Activated CD4-positive, alpha-beta T cell treated with anti-CD3 and anti-CD28 coated beads, Interleukin-10, Interleukin-2, amounts not matched to agents 100 ng/mL and 50 ng/mL, durations not matched to agents 16 hours and 8 hours (primary cell): Measurements from ENCODE around the gene DKKL1.

Experiments used
- DNase-seq: peaks from one replicate; pipeline ENCODE4 v3.0.0-alpha.2; 2020

The DKKL1 gene

GRCh38 chr19:49400029-49400428 is 36.4 kb downstream of the DKKL1 start:
- DNase-seq = no peak

GRCh38 chr19:49403404-49404187 is 39.9 kb downstream of the DKKL1 start:
- no peak for DNase-seq

DNA sequence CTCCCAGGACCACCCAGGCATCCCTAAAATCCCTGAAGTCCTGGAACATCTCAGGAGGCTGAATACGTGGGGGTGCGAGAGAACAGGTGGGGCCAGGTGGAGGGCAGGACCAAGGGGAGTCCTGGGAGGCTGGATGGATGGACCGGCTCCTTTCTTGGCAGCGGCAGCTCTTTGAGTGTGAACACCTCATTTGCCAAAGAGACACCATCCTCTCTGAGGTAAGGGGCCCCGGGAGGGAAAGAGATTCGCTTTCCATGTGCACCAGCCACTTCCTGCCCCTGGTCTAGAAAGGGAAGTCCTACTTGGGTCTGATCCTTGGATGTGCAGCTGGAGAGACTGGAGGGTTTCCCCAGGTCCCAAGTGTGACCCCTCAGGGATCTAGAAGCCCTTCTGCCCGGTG is 43.4 kb downstream of the DKKL1 start:
- no peak for DNase-seq

DNA sequence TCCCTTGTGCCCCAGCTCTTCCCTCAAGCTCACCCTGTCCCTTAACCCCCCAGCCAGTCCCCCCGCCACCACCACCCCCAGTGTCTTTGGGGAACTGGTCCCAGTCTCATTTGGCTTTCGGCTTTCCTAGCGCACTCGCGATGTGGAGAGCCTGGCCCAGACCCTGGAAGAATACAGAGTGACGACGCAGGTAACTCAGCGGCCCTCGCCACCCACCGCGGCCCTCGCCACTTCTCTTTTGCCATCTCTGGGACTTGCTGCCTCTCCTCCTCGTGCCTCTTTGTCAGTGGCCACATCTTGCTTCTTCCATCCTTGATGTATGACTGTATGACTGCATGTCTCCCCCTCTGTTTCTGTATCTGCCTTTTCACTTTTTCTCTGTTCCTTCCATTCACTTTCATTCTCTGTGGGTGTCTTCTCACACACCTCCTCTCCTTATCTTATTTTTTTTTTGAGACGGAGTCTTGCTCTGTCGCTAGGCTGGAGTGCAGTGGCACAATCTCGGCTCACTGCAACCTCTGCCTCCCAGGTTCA is 43.9 kb downstream of the DKKL1 start:
- DNase-seq = no peak

DNA sequence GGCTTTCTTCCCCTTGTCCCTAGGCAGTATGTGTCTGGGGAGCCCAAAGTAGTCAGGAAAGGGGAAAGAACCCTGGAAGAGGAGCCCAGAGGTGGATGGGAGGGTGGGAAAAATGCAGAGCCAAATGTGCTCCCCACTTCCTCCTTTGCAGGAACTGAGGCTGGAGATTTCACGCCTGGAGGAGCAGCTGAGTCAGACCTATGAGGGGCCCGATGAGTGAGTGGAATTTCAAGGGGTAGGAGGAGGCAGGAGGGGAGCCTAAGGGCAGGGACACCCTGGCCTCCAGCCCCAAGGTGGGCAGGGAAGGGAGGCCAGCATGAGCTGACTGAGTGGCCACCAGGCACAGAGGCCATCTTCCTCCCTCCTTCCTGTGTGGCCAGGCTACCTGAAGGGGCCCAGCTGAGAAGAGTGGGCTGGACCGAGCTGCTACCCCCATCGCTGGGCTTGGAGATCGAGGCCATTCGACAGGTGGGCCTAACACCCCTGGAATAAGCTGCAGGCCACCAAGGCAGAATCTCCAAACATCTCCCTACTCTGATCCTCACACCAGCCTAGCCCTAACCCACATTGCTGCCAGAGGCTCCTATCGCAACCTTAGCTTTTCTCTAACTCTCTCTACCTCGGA is 45.3 kb downstream of the DKKL1 start:
- no peak for DNase-seq

DNA sequence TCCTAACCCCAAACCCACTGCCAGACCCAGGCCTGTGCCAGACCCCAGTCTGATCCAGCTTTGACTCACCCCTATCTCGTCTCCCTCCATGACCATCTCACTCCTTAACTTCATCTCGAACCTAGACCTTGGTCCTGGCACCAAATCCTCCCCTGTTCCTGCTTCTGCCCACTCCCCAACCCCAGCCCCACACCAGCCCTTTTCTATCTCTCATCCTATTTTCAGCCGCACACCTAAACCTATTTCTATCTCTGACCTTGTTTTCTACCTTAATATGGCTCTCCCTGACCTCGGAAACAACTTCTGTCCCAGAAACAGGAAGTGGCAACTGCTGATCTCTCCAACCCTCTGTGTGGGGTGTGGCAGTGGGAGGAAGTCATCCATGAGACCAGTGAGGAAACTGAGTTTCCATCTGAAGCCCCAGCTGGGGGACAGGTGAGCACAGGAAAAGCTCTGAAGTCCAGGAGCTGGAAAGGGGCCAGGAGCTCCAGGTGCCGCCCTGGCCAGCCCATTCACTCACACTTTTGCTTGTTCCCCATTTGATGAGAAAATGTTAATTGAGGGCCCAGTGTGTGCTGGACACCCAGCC is 45.9 kb downstream of the DKKL1 start:
- peak; percentile 49 for DNase-seq

DNA sequence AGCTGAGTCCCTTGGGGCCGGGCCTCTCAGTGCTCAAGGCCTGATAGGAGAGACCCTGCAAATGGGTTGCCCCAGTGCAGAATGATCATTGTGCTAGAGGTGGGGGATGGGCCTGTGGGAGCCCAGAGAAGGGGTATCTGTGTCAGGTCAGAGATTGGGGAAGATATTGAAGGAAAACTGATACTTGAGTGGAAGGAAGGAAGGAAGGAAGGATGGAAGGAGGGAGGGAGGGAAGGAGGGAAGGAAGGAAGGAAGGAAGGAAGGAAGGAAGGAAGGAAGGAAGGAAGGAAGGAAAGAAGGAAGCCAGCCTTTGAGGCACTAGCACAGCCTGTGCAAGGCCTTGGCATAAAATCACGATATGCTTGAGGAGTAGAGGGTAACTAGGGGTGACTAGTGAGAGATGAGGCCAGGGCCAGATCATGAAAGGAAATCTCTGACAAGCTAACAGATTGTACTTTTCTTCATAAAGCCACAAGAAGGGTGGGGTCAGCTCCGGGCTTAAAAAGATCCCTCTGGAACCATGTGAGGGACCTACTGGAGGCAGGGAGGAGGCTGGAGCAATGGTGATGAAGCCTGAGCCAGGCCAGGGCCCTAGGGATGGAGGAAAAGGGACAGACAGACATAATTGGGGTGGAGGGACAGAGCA is 48.1 kb downstream of the DKKL1 start:
- DNase-seq = no peak

- DNase-seq = no peak
Observed at GRCh38 chr19:49413348-49413747, 49.7 kb downstream of the DKKL1 start.

DNA sequence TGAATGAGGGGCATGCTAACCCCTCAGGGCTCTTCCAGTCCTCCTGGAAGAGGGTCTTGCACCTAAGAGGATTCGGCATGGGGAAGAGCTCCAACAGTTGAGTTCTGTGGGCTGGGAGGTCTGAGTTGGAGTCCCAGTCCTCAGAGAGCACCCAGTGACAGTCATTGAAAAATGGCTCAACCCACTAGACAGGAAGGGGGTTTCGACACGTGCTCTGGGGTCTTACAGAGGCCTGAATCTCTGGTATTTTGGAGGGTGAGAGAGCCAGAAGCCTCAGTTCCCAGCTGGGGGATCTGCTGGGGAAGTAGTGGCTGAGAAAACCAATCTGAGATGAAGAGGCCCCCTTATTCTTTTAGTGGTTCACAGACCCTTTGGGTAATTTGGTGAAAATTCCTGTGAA is 50.6 kb downstream of the DKKL1 start:
- no peak for DNase-seq

GRCh38 chr19:49415102-49415809 is 51.6 kb downstream of the DKKL1 start:
- no peak for DNase-seq

- DNase-seq = no peak
Observed at GRCh38 chr19:49415810-49416200, 52.1 kb downstream of the DKKL1 start.

- DNase-seq = no peak
Observed at GRCh38 chr19:49417088-49417487, 53.4 kb downstream of the DKKL1 start.

DNA sequence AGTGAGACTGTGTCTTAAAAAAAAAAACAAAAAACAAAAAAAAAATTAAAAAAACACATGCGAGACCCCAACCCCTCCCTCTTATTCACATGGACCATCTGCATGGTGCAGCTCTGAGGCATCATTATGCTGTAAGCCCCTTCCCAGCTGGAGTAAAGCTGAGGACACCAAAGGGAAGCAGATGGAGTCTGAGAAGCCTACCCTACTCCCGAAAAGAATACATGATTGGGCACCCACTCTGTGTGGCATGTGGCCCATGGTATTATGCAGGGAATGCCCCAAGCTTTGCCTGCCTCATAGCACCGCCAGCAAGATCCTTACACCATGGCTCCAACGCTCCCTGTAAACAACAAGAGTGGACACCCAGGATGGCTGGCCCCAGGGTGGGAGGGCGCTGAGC is 54.8 kb downstream of the DKKL1 start:
- no peak for DNase-seq

- DNase-seq = no peak
Observed at GRCh38 chr19:49419173-49419572, 55.5 kb downstream of the DKKL1 start.

DNA sequence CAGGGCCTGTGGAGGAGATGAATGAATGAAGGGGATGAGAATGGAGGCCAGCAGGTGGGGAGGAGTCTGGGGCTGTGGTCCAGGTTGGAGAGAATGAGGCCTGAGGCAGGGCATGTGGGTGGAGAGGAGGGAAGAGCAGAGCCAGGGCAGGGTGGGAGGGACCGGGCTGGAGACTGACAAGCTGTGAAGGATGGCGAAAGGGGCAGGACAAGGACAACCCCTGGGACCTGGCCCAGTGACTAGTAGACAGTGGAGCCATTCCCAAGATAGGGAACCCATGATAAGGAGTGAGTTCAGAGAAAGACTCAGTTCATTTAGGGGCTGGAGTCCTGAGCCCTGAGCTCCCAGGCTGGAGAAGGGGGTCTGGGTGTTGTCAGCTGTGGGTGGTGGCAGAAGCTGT is 56.5 kb downstream of the DKKL1 start:
- no peak for DNase-seq

- DNase-seq = peak; percentile 42
Observed at GRCh38 chr19:49421039-49421877, 57.6 kb downstream of the DKKL1 start.

GRCh38 chr19:49421878-49422202 is 58.2 kb downstream of the DKKL1 start:
- DNase-seq = no peak

GRCh38 chr19:49422407-49423070 is 58.9 kb downstream of the DKKL1 start:
- DNase-seq = peak; percentile 60

GRCh38 chr19:49423071-49423984 is 59.7 kb downstream of the DKKL1 start, which contains the start of gene PTH2:
TSS of gene PTH2 (minus strand) at chr19:49423441. CDS start at chr19:49423339, 102 bp downstream.
- no peak for DNase-seq

GRCh38 chr19:49423985-49424303 is 60.3 kb downstream of the DKKL1 start:
- no peak for DNase-seq
